Measurements from ENCODE around the gene MYPOP. TPM values are rescaled to one million over a fixed set of nuclear protein-coding genes. Genes with fewer than 3 reads are reported as not detected.

Gene MYPOP
- total RNA-seq, result 16.2 TPM
- long read RNA-seq, partial matches to known transcripts, result 0 of 4 reads
- long read RNA-seq, other reads (novel, unspliced or antisense), result 2 of 4 reads

- peak within 1 kb of the TSS; percentile 88 for H3K4me3 ChIP-seq
- peaks cover 34% of the 10 kb centered on the region for H3K36me3 ChIP-seq
- no peaks in the 10 kb centered on the region for H3K27me3 ChIP-seq (ENCODE audit: low read depth)
- H3K27ac ChIP-seq (replicated peaks), result peak within 1 kb of the TSS; percentile 86
- intact Hi-C loops (cut with micrococcal nuclease), result no loop called here
- H3K4me1 ChIP-seq, result peaks cover 30% of the 10 kb centered on the region
- no peak for DNase-seq
- no peaks in the 10 kb centered on the region for H3K9me3 ChIP-seq (replicated peaks)
- TF ChIP-seq CTCF (IDR thresholded peaks at IDR 0.05; ENCODE audit: borderline replicate concordance), result no peak
Measured at GRCh38 chr19:45901912-45902650, at the start of gene MYPOP. Gene MYPOP (minus strand): TSS chr19:45902613. CDS start chr19:45901773, 840 bp downstream.

GRCh38 chr19:45947926-45948325, 45.5 kb upstream of the MYPOP start:
- DNase-seq, result no peak
- Histone ChIP-seq H3K27ac (replicated peaks) (no peak overlapping the region), H3K9me3 (replicated peaks) (no peaks in the 10 kb centered on the region), H3K36me3 (no peaks in the 10 kb centered on the region), H3K4me1 (peaks cover 4% of the 10 kb centered on the region), H3K4me3 (no peak overlapping the region), H3K27me3 (ENCODE audit: low read depth) (peaks cover 42% of the 10 kb centered on the region)
- intact Hi-C loops (cut with micrococcal nuclease), result no loop called here
- no peak for TF ChIP-seq CTCF (IDR thresholded peaks at IDR 0.05; ENCODE audit: borderline replicate concordance)

GRCh38 chr19:45940515-45940805, 38.0 kb upstream of the MYPOP start:
- no peak for TF ChIP-seq CTCF (IDR thresholded peaks at IDR 0.05; ENCODE audit: borderline replicate concordance)
- Histone ChIP-seq H3K9me3 (replicated peaks) (no peaks in the 10 kb centered on the region), H3K36me3 (peaks cover 8% of the 10 kb centered on the region), H3K27ac (replicated peaks) (no peak overlapping the region), H3K4me3 (peak overlapping the region; percentile 41), H3K4me1 (no peaks in the 10 kb centered on the region), H3K27me3 (ENCODE audit: low read depth) (peaks cover 77% of the 10 kb centered on the region)
- intact Hi-C loops (cut with micrococcal nuclease), result no loop called here
- no peak for DNase-seq

- no peak for DNase-seq
- intact Hi-C loops (cut with micrococcal nuclease), result no loop called here
- no peak overlapping the region for H3K27ac ChIP-seq (replicated peaks)
- no peak for TF ChIP-seq CTCF (IDR thresholded peaks at IDR 0.05; ENCODE audit: borderline replicate concordance)
- peak overlapping the region; percentile 41 for H3K4me3 ChIP-seq
- H3K4me1 ChIP-seq, result no peaks in the 10 kb centered on the region
- H3K36me3 ChIP-seq, result peaks cover 8% of the 10 kb centered on the region
- no peaks in the 10 kb centered on the region for H3K9me3 ChIP-seq (replicated peaks)
- H3K27me3 ChIP-seq (ENCODE audit: low read depth), result peaks cover 81% of the 10 kb centered on the region
Measured at GRCh38 chr19:45939792-45940514, 37.5 kb upstream of the MYPOP start.

GRCh38 chr19:45938733-45939319, 36.4 kb upstream of the MYPOP start:
- Histone ChIP-seq H3K36me3 (peaks cover 8% of the 10 kb centered on the region), H3K9me3 (replicated peaks) (no peaks in the 10 kb centered on the region), H3K27ac (replicated peaks) (no peak overlapping the region), H3K4me1 (no peaks in the 10 kb centered on the region), H3K4me3 (no peak overlapping the region), H3K27me3 (ENCODE audit: low read depth) (peaks cover 81% of the 10 kb centered on the region)
- DNase-seq, result no peak
- TF ChIP-seq CTCF (IDR thresholded peaks at IDR 0.05; ENCODE audit: borderline replicate concordance), result no peak
- intact Hi-C loops (cut with micrococcal nuclease), result no loop called here

Measured in left ventricle myocardium inferior (tissue), 1 donor.